K562 (cell line): ENCODE measurements around the gene CDC14B. TPM values are rescaled to one million over a fixed set of nuclear protein-coding genes. Genes with fewer than 3 reads are reported as not detected.
A peak's percentile ranks its signal among the peaks of the same experiment; 100 is the strongest.

Experiments used
- ATAC-seq: fragments of 200-7000 bp; cut with Tn5 transposase; 3 replicates; pipeline ENCODE4 v1.9.1; 2020; ENCODE audit warnings: moderate library complexity
- BruUV-seq: library from RNA; stranded (reverse); fragments of 400-500 nt; replicated peaks from 2 replicates; lab custom pipeline; 2021; lab: Mats Ljungman, UMichigan
- CTCF ChIA-PET: fragments of 300-600 bp; formaldehyde crosslinking; extraction: SDS; loops from one replicate; lab custom pipeline; 2021; ENCODE audit warnings: low intra/inter-chr PET ratio; lab: Yijun Ruan, JAX
- POLR2A ChIA-PET: fragments of 300-600, 350-650 bp; sonication (Branson Sonifier 250); formaldehyde crosslinking; extraction: SDS; loops from one replicate; lab custom pipeline; 2021; ENCODE audit warnings: antibody characterized with exemption, inconsistent platforms; lab: Yijun Ruan, JAX
- DNase-seq, 4 experiments: peaks; one replicate each; pipeline versions ENCODE4 v3.0.0 to v3.0.0-alpha.2; 2011 to 2018; ENCODE audit warnings: low spot score in 3 of 4, mixed read lengths in 3 of 4; ENCODE audit errors: extremely low read depth in 1 of 4
- FAIRE-seq: peaks from 2 replicates; lab custom pipeline; 2011; peaks lifted over from hg19 to GRCh38; lab: Jason Lieb, UNC
- H2AFZ ChIP-seq: 2 replicates; pipeline ENCODE4 v1.6.0; 2011; ENCODE audit warnings: low read depth, low read length, control low read depth, inconsistent platforms
- H3K27ac ChIP-seq: fragments of 200-600 bp; 3 replicates; pipeline ENCODE4 v1.8.0; 2011; ENCODE audit warnings: low read depth, mild to moderate bottlenecking, control low read depth, inconsistent platforms, low read length, moderate library complexity, mixed read lengths; ENCODE audit errors: extremely low read depth
- H3K27me3 ChIP-seq, 2 experiments: fragments of 300-600 bp in 1 of 2; 2 replicates in 1 of 2; 3 replicates in 1 of 2; pipeline versions ENCODE4 v1.6.0 to v1.8.0; 2011; ENCODE audit warnings: inconsistent platforms in 2 of 2, low read length in 2 of 2, mild to moderate bottlenecking in 1 of 2, mixed read lengths in 1 of 2, moderate library complexity in 1 of 2; ENCODE audit not compliant: control insufficient read depth in 2 of 2, insufficient read depth in 2 of 2
- H3K36me3 ChIP-seq: fragments of 300-600 bp; 3 replicates; pipeline ENCODE4 v1.8.0; 2011; ENCODE audit warnings: mild to moderate bottlenecking, low read length, inconsistent platforms; ENCODE audit not compliant: control insufficient read depth, insufficient read depth
- H3K4me1 ChIP-seq, 2 experiments: fragments of 200-600 bp in 1 of 2; replicated peaks in 1 of 2; 2 replicates in 1 of 2; 3 replicates in 1 of 2; pipeline versions ENCODE4 v1.5.1 to v1.8.0; 2011; ENCODE audit warnings: inconsistent platforms in 2 of 2, low read length in 2 of 2, mild to moderate bottlenecking in 1 of 2, mixed read lengths in 1 of 2, moderate library complexity in 1 of 2; ENCODE audit not compliant: control insufficient read depth in 2 of 2, insufficient read depth in 2 of 2
- H3K4me2 ChIP-seq: 2 replicates; pipeline ENCODE4 v1.6.1; 2011; ENCODE audit warnings: low read length, control low read depth, inconsistent platforms, mixed read lengths; ENCODE audit not compliant: insufficient read depth
- H3K4me3 ChIP-seq: fragments of 200-600 bp; sonication (generic), shearing (Covaris generic); 2 replicates; pipeline ENCODE4 v1.5.1; 2016; ENCODE audit warnings: control low read depth, inconsistent platforms
- H3K79me2 ChIP-seq: fragments of 200-600 bp; 3 replicates; pipeline ENCODE4 v1.8.0; 2011; ENCODE audit warnings: low read length, inconsistent platforms; ENCODE audit not compliant: control insufficient read depth, insufficient read depth
- H3K9ac ChIP-seq, 2 experiments: 2 replicates each; pipeline versions ENCODE4 v1.6.0 to v1.6.1; 2011; ENCODE audit warnings: low read depth in 2 of 2, low read length in 2 of 2, control low read depth in 1 of 2, inconsistent platforms in 1 of 2, mild to moderate bottlenecking in 1 of 2, mixed read lengths in 1 of 2; ENCODE audit not compliant: insufficient read depth in 1 of 2
- H3K9me1 ChIP-seq: one replicate; pipeline ENCODE4 v1.6.0; 2011; ENCODE audit warnings: inconsistent platforms, mild to moderate bottlenecking, low read length, moderate library complexity; ENCODE audit not compliant: control insufficient read depth, insufficient read depth
- H3K9me3 ChIP-seq: replicated peaks from 2 replicates; pipeline ENCODE4 v1.5.1; 2011; ENCODE audit warnings: low read depth, low read length, inconsistent platforms; ENCODE audit not compliant: control insufficient read depth, insufficient read depth
- H4K20me1 ChIP-seq: replicated peaks from 2 replicates; pipeline ENCODE4 v1.6.1; 2011; ENCODE audit warnings: low read length, inconsistent platforms, mixed read lengths; ENCODE audit not compliant: control insufficient read depth, insufficient read depth
- PRDM10 ChIP-seq: fragments of 450-650 bp; IDR thresholded peaks from 2 replicates; pipeline ENCODE4 v1.6.1; 2018; ENCODE audit not compliant: partially characterized antibody
- SUPT5H ChIP-seq: fragments of 450-650 bp; IDR thresholded peaks from 2 replicates; pipeline ENCODE4 v1.6.1; 2016
- USF2 ChIP-seq: sonication (generic); formaldehyde crosslinking; IDR thresholded peaks from 2 replicates; pipeline ENCODE4 v1.5.0; 2020; ENCODE audit warnings: missing genetic modification reagents
- ZNF449 ChIP-seq: fragments of 250-450 bp; sonication (Bioruptor Pico); IDR thresholded peaks from 2 replicates; pipeline ENCODE4 v1.8.0; 2022; ENCODE audit warnings: moderate library complexity, mild to moderate bottlenecking, inconsistent platforms
- WGBS: fragments of 100-300 bp; shearing (Covaris generic); methylation state at CpG from one replicate; pipeline ENCODE4 v1.1.6; 2016; ENCODE audit warnings: low coverage, mixed read lengths; ENCODE audit not compliant: insufficient coverage; ENCODE audit errors: missing lambda C conversion rate; 5-methylcytosine and 5-hydroxymethylcytosine counted together
- in situ Hi-C: fragments of 300-500 bp; cut with MboI; formaldehyde crosslinking; loops from 4 replicates; pipeline ENCODE4 v1.15.0; 2018; ENCODE audit warnings: inconsistent platforms, mixed read lengths
- intact Hi-C: fragments of 100-400 bp; cut with micrococcal nuclease; formaldehyde crosslinking; loops from 2 replicates; pipeline ENCODE4 v1.14.2; 2022
- polyA plus RNA-seq, 8 experiments: library from polyadenylated mRNA; depleted of rRNA in 4 of 8; stranded (reverse) in 5 of 8; unstranded in 3 of 8; fragments of >200 nt; fragmentation: Nextera tagmentation in 2 of 8; fragmentation: Illumina TruSeq in 1 of 8; extraction: Ambion mirVana in 2 of 8; extraction: Trizol in 1 of 8; gene quantifications; 2 replicates each; pipeline versions ENCODE4 v1.2.1 to v1.2.3, GENCODE V29; 2011 to 2014; ENCODE audit warnings: inconsistent platforms in 1 of 8, missing spikeins in 1 of 8
- total RNA-seq, 7 experiments: library from RNA; depleted of rRNA in 6 of 7; stranded (reverse); fragments of >200 nt in 6 of 7; fragmentation: Illumina TruSeq in 2 of 7; extraction: Trizol in 2 of 7; gene quantifications; 2 replicates each; pipeline versions ENCODE4 v1.2.1 to v1.2.3, GENCODE V29; 2011 to 2021; ENCODE audit warnings: low replicate concordance in 1 of 7

Gene CDC14B
- total and polyA plus RNA-seq, 9 of the 15 experiments (the other 6 are each of a cell fraction or from before 2014, with no cell fraction given): 1.4 to 6.0 (median 3.8) TPM

- no peak for TF ChIP-seq ZNF449 (CRISPR knock-in tag)
- no peak for TF ChIP-seq SUPT5H
Measured at GRCh38 chr9:96638606-96639364, 19.1 kb upstream of the CDC14B start (continued).

GRCh38 chr9:96636368-96636767 lies 16.7 kb upstream of the CDC14B start:
- H3K27me3 ChIP-seq: peaks cover 0 to 6% of the 10 kb centered on the region in 2 experiments; a peak in 2 of 5 replicates
- H3K4me1 ChIP-seq: no peaks in the 10 kb centered on the region
- no peaks in the 10 kb centered on the region for H3K9me3 ChIP-seq
- no peak for FAIRE-seq
- no peaks in the 10 kb centered on the region for H3K9me1 ChIP-seq
- ChIA-PET CTCF (no interaction called here), POLR2A (interaction anchor here (1.1 kb wide), 1 partner anchor 13 kb away, joined by 4 read pairs; no protein-coding TSS in a partner anchor)
- no peak overlapping the region for H3K27ac ChIP-seq
- no peaks in the 10 kb centered on the region for H4K20me1 ChIP-seq
- no peaks in the 10 kb centered on the region for H3K79me2 ChIP-seq
- H2AFZ ChIP-seq: no peak overlapping the region
- H3K9ac ChIP-seq: no peak overlapping the region
- no peaks in the 10 kb centered on the region for H3K36me3 ChIP-seq
- no peak overlapping the region for H3K4me2 ChIP-seq
- H3K4me3 ChIP-seq: no peak overlapping the region
- ATAC-seq: no peak
- intact Hi-C loops (no loop called here), in situ Hi-C loops (no loop called here)
- TF ChIP-seq PRDM10 (peak; percentile 78), USF2 (CRISPR knock-in tag) (no peak)
- no TSS peak for BruUV-seq
- 0% methylated on average over 1 of the region's 1 CpG for WGBS
- no peak for DNase-seq
